ENCODE measurements around the gene PROSER1.

Gene PROSER1

GRCh38 chr13:39047560-39047959 lies 9.7 kb upstream of the PROSER1 start:
- Histone ChIP-seq H3K9me3 (ENCODE audit: severe bottlenecking) (no peaks in the 10 kb centered on the region), H3K36me3 (no peaks in the 10 kb centered on the region), H3K27me3 (ENCODE audit: insufficient read depth, low read depth, severe bottlenecking) (no peaks in the 10 kb centered on the region), H3K27ac (no peak overlapping the region), H3K4me3 (ENCODE audit: low read depth, low read length) (no peak overlapping the region)
- TF ChIP-seq, protein P1, sequence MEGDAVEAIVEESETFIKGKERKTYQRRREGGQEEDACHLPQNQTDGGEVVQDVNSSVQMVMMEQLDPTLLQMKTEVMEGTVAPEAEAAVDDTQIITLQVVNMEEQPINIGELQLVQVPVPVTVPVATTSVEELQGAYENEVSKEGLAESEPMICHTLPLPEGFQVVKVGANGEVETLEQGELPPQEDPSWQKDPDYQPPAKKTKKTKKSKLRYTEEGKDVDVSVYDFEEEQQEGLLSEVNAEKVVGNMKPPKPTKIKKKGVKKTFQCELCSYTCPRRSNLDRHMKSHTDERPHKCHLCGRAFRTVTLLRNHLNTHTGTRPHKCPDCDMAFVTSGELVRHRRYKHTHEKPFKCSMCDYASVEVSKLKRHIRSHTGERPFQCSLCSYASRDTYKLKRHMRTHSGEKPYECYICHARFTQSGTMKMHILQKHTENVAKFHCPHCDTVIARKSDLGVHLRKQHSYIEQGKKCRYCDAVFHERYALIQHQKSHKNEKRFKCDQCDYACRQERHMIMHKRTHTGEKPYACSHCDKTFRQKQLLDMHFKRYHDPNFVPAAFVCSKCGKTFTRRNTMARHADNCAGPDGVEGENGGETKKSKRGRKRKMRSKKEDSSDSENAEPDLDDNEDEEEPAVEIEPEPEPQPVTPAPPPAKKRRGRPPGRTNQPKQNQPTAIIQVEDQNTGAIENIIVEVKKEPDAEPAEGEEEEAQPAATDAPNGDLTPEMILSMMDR (IDR thresholded peaks at IDR 0.05; ENCODE audit: low read depth, low read length): no peak
- DNase-seq: peak; percentile 9

- no peak overlapping the region for H3K4me3 ChIP-seq (ENCODE audit: low read depth, low read length)
- H3K27me3 ChIP-seq (ENCODE audit: insufficient read depth, low read depth, severe bottlenecking): no peaks in the 10 kb centered on the region
- H3K9me3 ChIP-seq (ENCODE audit: severe bottlenecking): no peaks in the 10 kb centered on the region
- TF ChIP-seq, protein P1 (IDR thresholded peaks at IDR 0.05; ENCODE audit: low read depth, low read length): no peak
- DNase-seq: no peak
- peaks cover 5% of the 10 kb centered on the region; the same call in 1 of the 2 replicates for H3K36me3 ChIP-seq
- H3K27ac ChIP-seq: no peak overlapping the region
Observed at GRCh38 chr13:39044536-39044935, 6.6 kb upstream of the PROSER1 start.

- TF ChIP-seq, protein P1 (IDR thresholded peaks at IDR 0.05; ENCODE audit: low read depth, low read length): no peak
- no peaks in the 10 kb centered on the region for H3K27me3 ChIP-seq (ENCODE audit: insufficient read depth, low read depth, severe bottlenecking)
- DNase-seq: no peak
- H3K4me3 ChIP-seq (ENCODE audit: low read depth, low read length): no peak overlapping the region
- no peaks in the 10 kb centered on the region for H3K9me3 ChIP-seq (ENCODE audit: severe bottlenecking)
- H3K27ac ChIP-seq: no peak overlapping the region
- H3K36me3 ChIP-seq: peaks cover 5% of the 10 kb centered on the region; the same call in 1 of the 2 replicates
Observed at GRCh38 chr13:39040206-39040605, 2.3 kb upstream of the PROSER1 start.

- Histone ChIP-seq H3K4me3 (ENCODE audit: low read depth, low read length) (peak overlapping the region; percentile 72), H3K27ac (no peak overlapping the region), H3K27me3 (ENCODE audit: insufficient read depth, low read depth, severe bottlenecking) (no peaks in the 10 kb centered on the region), H3K9me3 (ENCODE audit: severe bottlenecking) (no peaks in the 10 kb centered on the region), H3K36me3 (peaks cover 5% of the 10 kb centered on the region; the same call in 1 of the 2 replicates)
- no peak for DNase-seq
- TF ChIP-seq, protein P1 (IDR thresholded peaks at IDR 0.05; ENCODE audit: low read depth, low read length): no peak
Observed at GRCh38 chr13:39039041-39039440, 1.2 kb upstream of the PROSER1 start.

- H3K4me3 ChIP-seq (ENCODE audit: low read depth, low read length): peak overlapping the region; percentile 72
- TF ChIP-seq, protein P1 (IDR thresholded peaks at IDR 0.05; ENCODE audit: low read depth, low read length): no peak
Observed at GRCh38 chr13:39038569-39039030, 711 bp upstream of the PROSER1 start.

DNA sequence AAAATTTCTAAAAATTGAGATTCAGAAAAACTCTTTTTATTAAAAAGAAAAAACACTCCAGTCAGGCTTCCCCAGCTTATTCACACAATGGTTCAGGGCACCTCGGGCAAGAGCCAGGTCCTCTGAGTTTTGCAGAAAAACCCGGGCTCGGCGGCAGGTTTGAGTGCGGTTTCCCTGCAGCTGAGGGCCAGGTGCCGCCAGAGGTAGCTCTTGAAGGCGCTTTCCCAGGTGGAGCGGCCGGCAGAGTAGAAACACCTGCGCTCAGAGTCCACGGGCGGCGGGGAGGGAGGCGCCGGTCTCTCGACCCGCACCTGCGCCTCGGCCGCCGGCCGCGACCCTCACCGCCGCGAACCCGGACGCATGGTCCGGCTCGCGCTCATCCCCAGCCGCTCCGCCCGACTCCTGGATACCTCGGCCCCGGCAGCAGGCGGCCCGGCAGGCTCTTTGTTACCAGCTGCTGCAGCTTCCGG lies 444 bp downstream of the PROSER1 start:
- Histone ChIP-seq H3K9me3 (ENCODE audit: severe bottlenecking) (no peaks in the 10 kb centered on the region), H3K27ac (peak overlapping the region; percentile 90), H3K27me3 (ENCODE audit: insufficient read depth, low read depth, severe bottlenecking) (no peaks in the 10 kb centered on the region), H3K36me3 (peaks cover 5% of the 10 kb centered on the region; the same call in 1 of the 2 replicates), H3K4me3 (ENCODE audit: low read depth, low read length) (peak overlapping the region; percentile 72)
- no peak for DNase-seq
- TF ChIP-seq, protein P1 (IDR thresholded peaks at IDR 0.05; ENCODE audit: low read depth, low read length): no peak

More at GRCh38 chr13:39038569-39039030, 711 bp upstream of the PROSER1 start:
- H3K27ac ChIP-seq: peak overlapping the region; percentile 90
- H3K9me3 ChIP-seq (ENCODE audit: severe bottlenecking): no peaks in the 10 kb centered on the region
- peaks cover 5% of the 10 kb centered on the region; the same call in 1 of the 2 replicates for H3K36me3 ChIP-seq
- H3K27me3 ChIP-seq (ENCODE audit: insufficient read depth, low read depth, severe bottlenecking): no peaks in the 10 kb centered on the region
- no peak for DNase-seq

Measured in WERI-Rb-1 (cell line).